Measurements from ENCODE around the gene DNAH2. TPM values are rescaled to one million over a fixed set of nuclear protein-coding genes. Genes with fewer than 3 reads are reported as not detected.

The DNAH2 gene
- total RNA-seq, 1 donor: under 0.01 TPM

GRCh38 chr17:7856811-7857712 lies 139.5 kb downstream of the DNAH2 start, which contains the start of gene NAA38:
NAA38 (minus strand) TSS chr17:7857559; CDS start chr17:7857463, 96 bp downstream.
- peak within 1 kb of the TSS; percentile 95 for H2AFZ ChIP-seq (ENCODE audit: low read length)
- DNase-seq (ENCODE audit: insufficient read length, low spot score, missing footprints): peak; percentile 99
- H3K27ac ChIP-seq (ENCODE audit: low read depth, low read length): peak within 1 kb of the TSS; percentile 86
- peaks cover 29% of the 10 kb centered on the region for H3K4me1 ChIP-seq (ENCODE audit: insufficient read depth, low read length)
- no peaks in the 10 kb centered on the region for H3K27me3 ChIP-seq (ENCODE audit: insufficient read depth, low read length)
- H3K36me3 ChIP-seq (ENCODE audit: insufficient read depth, low read length): peaks cover 17% of the 10 kb centered on the region
- peak; percentile 43 for TF ChIP-seq CTCF (IDR thresholded peaks at IDR 0.05; ENCODE audit: extremely low read depth, low read depth, low read length)
- peaks cover 10% of the 10 kb centered on the region for H4K20me1 ChIP-seq (ENCODE audit: insufficient read depth, low read length)
- peaks cover 24% of the 10 kb centered on the region for H3K79me2 ChIP-seq (ENCODE audit: insufficient read depth, low read length)
- no peaks in the 10 kb centered on the region for H3K9me3 ChIP-seq (ENCODE audit: low read depth, low read length)
- H3K4me2 ChIP-seq (ENCODE audit: insufficient read depth, low read length): peak within 1 kb of the TSS; percentile 83
- peak within 1 kb of the TSS; percentile 83 for H3K4me3 ChIP-seq (ENCODE audit: insufficient read depth, low read length)

GRCh38 chr17:7857713-7858521 lies 140.4 kb downstream of the DNAH2 start, which contains the start of gene CYB5D1:
CYB5D1 (plus strand) TSS chr17:7858003; CDS start chr17:7858135, 132 bp downstream.
- H3K9me3 ChIP-seq (ENCODE audit: low read depth, low read length): no peaks in the 10 kb centered on the region
- peak within 1 kb of the TSS; percentile 95 for H2AFZ ChIP-seq (ENCODE audit: low read length)
- TF ChIP-seq CTCF (IDR thresholded peaks at IDR 0.05; ENCODE audit: extremely low read depth, low read depth, low read length): no peak

GRCh38 chr17:7858522-7858810 lies 140.9 kb downstream of the DNAH2 start:
- peak overlapping the region; percentile 86 for H3K27ac ChIP-seq (ENCODE audit: low read depth, low read length)
- H2AFZ ChIP-seq (ENCODE audit: low read length): peak overlapping the region; percentile 95
- no peaks in the 10 kb centered on the region for H3K27me3 ChIP-seq (ENCODE audit: insufficient read depth, low read length)
- TF ChIP-seq CTCF (IDR thresholded peaks at IDR 0.05; ENCODE audit: extremely low read depth, low read depth, low read length): peak; percentile 52
- H3K4me1 ChIP-seq (ENCODE audit: insufficient read depth, low read length): peaks cover 29% of the 10 kb centered on the region
- H3K4me2 ChIP-seq (ENCODE audit: insufficient read depth, low read length): peak overlapping the region; percentile 83
- H3K36me3 ChIP-seq (ENCODE audit: insufficient read depth, low read length): peaks cover 7% of the 10 kb centered on the region
- DNase-seq (ENCODE audit: insufficient read length, low spot score, missing footprints): peak; percentile 95
- H4K20me1 ChIP-seq (ENCODE audit: insufficient read depth, low read length): peaks cover 10% of the 10 kb centered on the region
- H3K9me3 ChIP-seq (ENCODE audit: low read depth, low read length): no peaks in the 10 kb centered on the region
- peak overlapping the region; percentile 83 for H3K4me3 ChIP-seq (ENCODE audit: insufficient read depth, low read length)
- peaks cover 28% of the 10 kb centered on the region for H3K79me2 ChIP-seq (ENCODE audit: insufficient read depth, low read length)

More at GRCh38 chr17:7857713-7858521, 140.4 kb downstream of the DNAH2 start, which contains the start of gene CYB5D1:
- Histone ChIP-seq H3K4me1 (ENCODE audit: insufficient read depth, low read length) (peaks cover 29% of the 10 kb centered on the region), H3K79me2 (ENCODE audit: insufficient read depth, low read length) (peaks cover 24% of the 10 kb centered on the region), H3K4me3 (ENCODE audit: insufficient read depth, low read length) (peak within 1 kb of the TSS; percentile 83), H3K27ac (ENCODE audit: low read depth, low read length) (peak within 1 kb of the TSS; percentile 86), H3K4me2 (ENCODE audit: insufficient read depth, low read length) (peak within 1 kb of the TSS; percentile 83), H3K36me3 (ENCODE audit: insufficient read depth, low read length) (peaks cover 10% of the 10 kb centered on the region), H4K20me1 (ENCODE audit: insufficient read depth, low read length) (peaks cover 9% of the 10 kb centered on the region), H3K27me3 (ENCODE audit: insufficient read depth, low read length) (no peaks in the 10 kb centered on the region)
- DNase-seq (ENCODE audit: insufficient read length, low spot score, missing footprints): peak; percentile 93

All from osteoblast (primary cell).